Right lobe of liver (tissue), 4 donors: ENCODE data around the gene HSP90B1.

Experiments
- POLR2A ChIP-seq: fragments of 450-650 bp; IDR thresholded peaks from one replicate; pipeline ENCODE4 v1.6.1; 2017; ENCODE audit warnings: antibody characterized with exemption, mild to moderate bottlenecking
- TF ChIP-seq, protein P1 (sequence below), 4 donors: fragments of 200-600 bp in 3 of 4; fragments of 450-650 bp in 1 of 4; IDR thresholded peaks; one replicate each; pipeline versions ENCODE4 v1.5.1 to v1.8.0; 2016 to 2022; ENCODE audit warnings: antibody characterized with exemption in 4 of 4, mild to moderate bottlenecking in 2 of 4
- donor health status: DM: no; HTN: no; CAD: no.
- donor health status: DM: no; HTN: no; CAD: no.
- donor health status: DM: no; HTN: yes; CAD: no.

DNA sequence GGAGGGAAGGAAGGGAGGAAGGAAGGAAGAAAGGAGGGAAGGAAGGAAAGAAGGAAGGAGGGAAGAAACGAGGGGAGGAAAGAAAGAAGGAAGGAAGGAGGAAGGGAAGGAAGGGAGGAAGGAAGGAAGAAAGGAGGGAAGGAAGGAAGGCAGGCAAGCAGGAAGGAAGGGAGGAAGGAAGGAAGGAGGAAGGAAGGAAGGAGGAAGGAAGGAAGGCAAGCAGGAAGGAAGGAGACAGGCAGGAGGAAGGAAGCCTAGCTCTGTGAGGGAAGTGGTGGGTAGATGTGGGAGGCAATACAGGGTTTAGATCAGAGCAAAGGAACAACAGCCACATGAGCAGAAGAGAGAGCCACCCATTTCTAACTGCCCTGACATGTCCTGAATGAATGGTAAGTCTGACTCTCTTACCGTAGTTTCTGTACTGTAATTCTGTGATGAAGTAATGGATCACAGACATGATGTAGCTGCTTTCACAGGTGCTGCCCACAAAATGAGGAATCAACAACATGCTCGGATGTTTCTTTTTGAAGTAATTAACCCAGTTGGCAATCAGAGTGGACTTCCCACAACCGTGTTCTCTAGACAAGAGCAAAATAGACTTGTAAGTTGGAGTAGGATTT lies 24.4 kb upstream of the HSP90B1 start:
- TF ChIP-seq, protein P1, sequence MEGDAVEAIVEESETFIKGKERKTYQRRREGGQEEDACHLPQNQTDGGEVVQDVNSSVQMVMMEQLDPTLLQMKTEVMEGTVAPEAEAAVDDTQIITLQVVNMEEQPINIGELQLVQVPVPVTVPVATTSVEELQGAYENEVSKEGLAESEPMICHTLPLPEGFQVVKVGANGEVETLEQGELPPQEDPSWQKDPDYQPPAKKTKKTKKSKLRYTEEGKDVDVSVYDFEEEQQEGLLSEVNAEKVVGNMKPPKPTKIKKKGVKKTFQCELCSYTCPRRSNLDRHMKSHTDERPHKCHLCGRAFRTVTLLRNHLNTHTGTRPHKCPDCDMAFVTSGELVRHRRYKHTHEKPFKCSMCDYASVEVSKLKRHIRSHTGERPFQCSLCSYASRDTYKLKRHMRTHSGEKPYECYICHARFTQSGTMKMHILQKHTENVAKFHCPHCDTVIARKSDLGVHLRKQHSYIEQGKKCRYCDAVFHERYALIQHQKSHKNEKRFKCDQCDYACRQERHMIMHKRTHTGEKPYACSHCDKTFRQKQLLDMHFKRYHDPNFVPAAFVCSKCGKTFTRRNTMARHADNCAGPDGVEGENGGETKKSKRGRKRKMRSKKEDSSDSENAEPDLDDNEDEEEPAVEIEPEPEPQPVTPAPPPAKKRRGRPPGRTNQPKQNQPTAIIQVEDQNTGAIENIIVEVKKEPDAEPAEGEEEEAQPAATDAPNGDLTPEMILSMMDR (IDR thresholded peaks at IDR 0.05) = no peak
- no peak for TF ChIP-seq POLR2A
